Suprapubic skin (tissue), 4 donors: Measurements from ENCODE around the gene CBX2.

ENCODE experiments used
- CTCF ChIP-seq, 2 donors: fragments of 200-600 bp in 1 of 2; fragments of 450-650 bp in 1 of 2; sonication (generic) in 1 of 2; IDR thresholded peaks; one replicate each; pipeline ENCODE4 v1.5.1; 2016 to 2019; ENCODE audit warnings: antibody characterized with exemption in 2 of 2, mild to moderate bottlenecking in 1 of 2, moderate library complexity in 1 of 2
- EP300 ChIP-seq: sonication (generic); formaldehyde crosslinking; IDR thresholded peaks from one replicate; pipeline ENCODE4 v1.6.1; 2017; ENCODE audit warnings: antibody characterized with exemption
- POLR2A ChIP-seq, 2 donors: fragments of 450-650 bp; IDR thresholded peaks; one replicate each; pipeline ENCODE4 v1.6.1; 2017; ENCODE audit warnings: antibody characterized with exemption in 2 of 2, mild to moderate bottlenecking in 2 of 2, moderate library complexity in 2 of 2
- POLR2AphosphoS5 ChIP-seq, 3 donors: sonication (generic); formaldehyde crosslinking; IDR thresholded peaks; one replicate each; pipeline ENCODE4 v1.6.1; 2017; ENCODE audit warnings: antibody characterized with exemption in 3 of 3

DNA sequence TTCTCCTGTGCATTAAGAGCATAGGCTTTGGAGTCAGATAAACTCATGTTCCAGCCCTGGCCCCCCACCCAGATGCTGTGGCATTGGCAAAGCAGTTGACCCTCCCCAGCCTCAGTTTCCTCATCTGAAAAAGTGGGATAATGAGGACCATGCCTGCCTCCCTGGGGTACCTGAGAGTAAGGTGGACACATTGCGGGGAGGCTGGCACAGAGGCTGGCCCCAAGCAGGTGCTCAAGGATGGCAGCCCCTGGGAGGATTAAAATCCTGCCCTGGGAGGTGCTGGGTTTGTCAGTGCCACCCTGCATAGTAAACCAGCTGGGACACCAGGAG, 35.4 kb upstream of the CBX2 start:
- TF ChIP-seq CTCF (IDR thresholded peaks at IDR 0.05) (no peak), POLR2AphosphoS5 (IDR thresholded peaks at IDR 0.05) (no peak), POLR2A (IDR thresholded peaks at IDR 0.05) (no peak), EP300 (no peak)
